Central memory CD8-positive, alpha-beta T cell (primary cell): ENCODE data around the gene CMTM4.

Source experiments
- ATAC-seq: fragments of 150-1000 bp; cut with Tn5 transposase; replicated peaks from 2 replicates; pipeline ENCODE4 v1.10.0; 2022; ENCODE audit warnings: mild to moderate bottlenecking, moderate FRiP score, moderate number of reproducible peaks; ENCODE audit not compliant: poor library complexity, severe bottlenecking; ENCODE audit errors: extremely low read depth
- DNase-seq, 2 donors: peaks; one replicate each; pipeline ENCODE4 v3.0.0; 2021; ENCODE audit warnings: low spot score in 2 of 2
- H3K27ac Mint-ChIP-seq: one replicate; pipeline ENCODE4 v1.8.0; 2022; ENCODE audit warnings: low read depth, mild to moderate bottlenecking, moderate library complexity, mixed read lengths
- H3K27me3 Mint-ChIP-seq: one replicate; pipeline ENCODE4 v1.8.0; 2022; ENCODE audit warnings: mixed read lengths
- H3K36me3 Mint-ChIP-seq: one replicate; pipeline ENCODE4 v1.8.0; 2022; ENCODE audit warnings: mild to moderate bottlenecking, moderate library complexity, mixed read lengths; ENCODE audit not compliant: insufficient read depth
- H3K4me1 Mint-ChIP-seq: one replicate; pipeline ENCODE4 v1.8.0; 2022; ENCODE audit warnings: mixed read lengths
- H3K4me3 Mint-ChIP-seq: one replicate; pipeline ENCODE4 v1.8.0; 2022; ENCODE audit warnings: mild to moderate bottlenecking, moderate library complexity, mixed read lengths
- H3K9me3 Mint-ChIP-seq: one replicate; pipeline ENCODE4 v1.8.0; 2022; ENCODE audit warnings: mixed read lengths

Gene CMTM4

DNA sequence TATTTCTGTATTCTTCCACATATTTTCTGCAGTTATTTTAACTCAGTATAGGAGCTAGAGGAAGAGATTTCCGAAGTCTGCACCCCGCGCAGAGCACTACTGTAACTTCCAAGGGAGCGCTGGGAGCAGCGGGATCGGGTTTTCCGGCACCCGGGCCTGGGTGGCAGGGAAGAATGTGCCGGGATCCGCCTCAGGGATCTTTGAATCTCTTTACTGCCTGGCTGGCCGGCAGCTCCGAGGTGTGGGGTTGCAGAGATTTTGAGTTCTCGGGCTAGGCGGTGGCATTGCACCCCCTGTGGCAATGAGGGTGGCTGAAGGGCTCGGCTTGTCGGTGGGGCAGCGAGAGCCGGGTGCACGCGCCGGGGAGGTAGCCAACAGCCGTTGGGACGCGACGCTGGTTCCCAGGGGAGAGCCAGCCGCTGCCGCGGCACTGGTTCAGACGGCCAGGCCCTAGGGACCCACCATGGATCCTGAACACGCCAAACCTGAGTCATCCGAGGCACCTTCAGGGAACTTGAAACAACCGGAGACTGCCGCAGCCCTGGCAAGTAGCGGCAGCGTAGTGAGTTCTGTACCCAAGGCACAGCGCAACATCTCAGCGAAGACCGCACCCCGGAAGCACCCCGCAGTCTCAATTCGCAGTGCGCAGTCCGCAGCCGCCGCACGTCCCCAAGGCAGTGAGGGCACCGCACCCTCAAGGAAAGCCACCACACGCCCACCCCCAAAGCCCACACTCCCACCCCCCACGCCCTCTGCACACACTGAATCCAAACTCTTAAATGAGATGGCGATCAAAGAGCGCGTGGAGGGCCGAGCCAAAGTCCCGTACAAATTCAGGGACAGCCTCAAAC, 130.3 kb downstream of the CMTM4 start, which contains the start of gene CMTM1:
CMTM1 (plus strand) TSS at position 389 of the 851 bp plus-strand sequence; CDS start at position 464, 75 bp downstream.
- Mint-ChIP-seq H3K4me1 (peaks cover 51% of the 10 kb centered on the region), H3K36me3 (peaks cover 32% of the 10 kb centered on the region), H3K4me3 (no peak within 1 kb of the TSS), H3K9me3 (no peaks in the 10 kb centered on the region), H3K27ac (peak within 1 kb of the TSS; percentile 52), H3K27me3 (no peaks in the 10 kb centered on the region)
- no peak for ATAC-seq
- DNase-seq = no peak
